GM18508 (cell line): ENCODE data around the gene RPS28.
"Not testable (repeated sequence)": the region's sequence is repeated elsewhere in the genome, so short reads cannot be mapped to it uniquely, and the experiment has no call there.

ENCODE experiments used
- ATAC-seq: cut with Tn5 transposase; IDR thresholded peaks from one replicate; pipeline ENCODE4 v1.9.1; 2021; ENCODE audit warnings: moderate number of reproducible peaks; ENCODE audit not compliant: insufficient read depth, unreplicated experiment

Gene RPS28

GRCh38 chr19:8321067-8321985 is at the start of gene RPS28, which contains the start of gene NDUFA7:
Gene RPS28, plus strand, starts transcription at chr19:8321496. Its CDS starts 35 bp downstream, at chr19:8321531.
Gene NDUFA7, minus strand, starts transcription at chr19:8321375. Its CDS starts 17 bp downstream, at chr19:8321358.
- ATAC-seq, result peak; percentile 60

GRCh38 chr19:8276508-8276907 is 44.8 kb upstream of the RPS28 start:
- not testable (repeated sequence) for ATAC-seq

GRCh38 chr19:8291337-8291736 is 30.0 kb upstream of the RPS28 start:
- ATAC-seq, result not testable (repeated sequence)

- no peak for ATAC-seq
These were observed 19.0 kb upstream of the RPS28 start for GRCh38 chr19:8302357-8302691.

- no peak for ATAC-seq
These were observed 18.6 kb upstream of the RPS28 start for GRCh38 chr19:8302734-8303133.

GRCh38 chr19:8304841-8305621 is 16.3 kb upstream of the RPS28 start:
- no peak for ATAC-seq

- no peak for ATAC-seq
These were observed 15.5 kb upstream of the RPS28 start for GRCh38 chr19:8305798-8306197.

GRCh38 chr19:8306235-8307054 is 14.9 kb upstream of the RPS28 start:
- no peak for ATAC-seq

GRCh38 chr19:8307400-8307964 is 13.8 kb upstream of the RPS28 start:
- ATAC-seq, result no peak

GRCh38 chr19:8307965-8308866 is 13.1 kb upstream of the RPS28 start, which contains the start of gene CD320:
Gene CD320, minus strand, starts transcription at chr19:8308358. Its CDS starts 68 bp downstream, at chr19:8308290.
- no peak for ATAC-seq

GRCh38 chr19:8308891-8309291 is 12.4 kb upstream of the RPS28 start:
- ATAC-seq, result no peak

- no peak for ATAC-seq
These were observed 10.8 kb upstream of the RPS28 start for GRCh38 chr19:8310342-8311055.

GRCh38 chr19:8311461-8312260 is 9.6 kb upstream of the RPS28 start:
- no peak for ATAC-seq

- ATAC-seq, result not testable (repeated sequence)
These were observed 6.2 kb upstream of the RPS28 start for GRCh38 chr19:8314981-8315640.

GRCh38 chr19:8316351-8317125 is 4.8 kb upstream of the RPS28 start:
- no peak for ATAC-seq

GRCh38 chr19:8318835-8319234 is 2.5 kb upstream of the RPS28 start:
- ATAC-seq, result not testable (repeated sequence)
